ENCODE measurements around the gene PGP. TPM values are rescaled to one million over a fixed set of nuclear protein-coding genes. Genes with fewer than 3 reads are reported as not detected.
A peak's percentile ranks its signal among the peaks of the same experiment; 100 is the strongest.

Gene PGP
- polyA plus RNA-seq, 5 donors: 7.2 to 13.3 (median 9.1) TPM

- DNase-seq: no peak
These were observed 9.4 kb upstream of the PGP start for GRCh38 chr16:2223942-2224486.

GRCh38 chr16:2223221-2223941 lies 8.7 kb upstream of the PGP start, which contains the start of gene E4F1:
Gene E4F1, plus strand, starts transcription at chr16:2223591. Its CDS starts 23 bp downstream, at chr16:2223614.
- peak; percentile 98 to 99 for DNase-seq

GRCh38 chr16:2216330-2216729 lies 1.7 kb upstream of the PGP start:
- DNase-seq: no peak

- no peak for DNase-seq
These were observed 572 bp downstream of the PGP start for GRCh38 chr16:2213817-2214718.

GRCh38 chr16:2212362-2213324 lies 2.0 kb downstream of the PGP start:
- no peak for DNase-seq

- DNase-seq: no peak
These were observed 2.7 kb downstream of the PGP start for GRCh38 chr16:2211923-2212347.

GRCh38 chr16:2210386-2211365 lies 4.0 kb downstream of the PGP start, which contains the start of gene BRICD5:
Gene BRICD5, minus strand, starts transcription at chr16:2210863. Its CDS starts 30 bp downstream, at chr16:2210833.
- no peak for DNase-seq

GRCh38 chr16:2210009-2210332 lies 4.7 kb downstream of the PGP start:
- no peak for DNase-seq

- no peak for DNase-seq
These were observed 5.2 kb downstream of the PGP start for GRCh38 chr16:2209258-2210008.

- no peak for DNase-seq
These were observed 5.9 kb downstream of the PGP start for GRCh38 chr16:2208772-2209171.

- no peak for DNase-seq
These were observed 6.3 kb downstream of the PGP start for GRCh38 chr16:2208308-2208707.

- no peak for DNase-seq
These were observed 6.8 kb downstream of the PGP start for GRCh38 chr16:2207872-2208271.

- DNase-seq: no peak
These were observed 7.7 kb downstream of the PGP start for GRCh38 chr16:2206780-2207433.

- no peak for DNase-seq
These were observed 8.2 kb downstream of the PGP start for GRCh38 chr16:2206420-2206779.

- no peak for DNase-seq
These were observed 8.7 kb downstream of the PGP start for GRCh38 chr16:2205967-2206313.

- DNase-seq: peak; percentile 93 to 96
These were observed 9.3 kb downstream of the PGP start, which contains the start of gene MLST8 for GRCh38 chr16:2205104-2205966. Gene MLST8, plus strand, starts transcription at chr16:2205454. Its CDS starts 632 bp downstream, at chr16:2206086.

- no peak for DNase-seq
These were observed 10.1 kb downstream of the PGP start for GRCh38 chr16:2204416-2205103.

All from right lung (tissue), 5 donors.